GM13977 (cell line): ENCODE measurements around the gene CNTNAP2.

Experiments
- DNase-seq: peaks from one replicate; pipeline ENCODE4 v3.0.0; 2012; ENCODE audit warnings: low spot score
- CTCF ChIP-seq: IDR thresholded peaks from 2 replicates; pipeline ENCODE4 v1.5.1; 2012; ENCODE audit warnings: mild to moderate bottlenecking, control low read depth; ENCODE audit not compliant: insufficient read depth; ENCODE audit errors: extremely low read depth, missing control alignments
- in situ Hi-C: fragments of 300-500 bp; cut with MboI; formaldehyde crosslinking; loops from one replicate; pipeline ENCODE4 v1.12.0; 2022; ENCODE audit warnings: low sequenced_read_pairs, low pct_unique_long_range_greater_than_20kb, mixed read lengths, inconsistent platforms; ENCODE audit not compliant: unreplicated experiment

CNTNAP2 gene

GRCh38 chr7:148397056-148397455, 2280.5 kb downstream of the CNTNAP2 start:
- no peak for TF ChIP-seq CTCF
- no peak for DNase-seq
- in situ Hi-C loops, result no loop called here

- no peak for TF ChIP-seq CTCF
- no peak for DNase-seq
- in situ Hi-C loops, result no loop called here
Measured at GRCh38 chr7:148397551-148397950, 2280.9 kb downstream of the CNTNAP2 start.

- TF ChIP-seq CTCF, result no peak
- DNase-seq, result no peak
- in situ Hi-C loops, result no loop called here
Measured at GRCh38 chr7:148397985-148398384, 2281.4 kb downstream of the CNTNAP2 start.

GRCh38 chr7:148398844-148399365, 2282.3 kb downstream of the CNTNAP2 start:
- in situ Hi-C loops, result no loop called here
- no peak for TF ChIP-seq CTCF
- peak; percentile 41 for DNase-seq

- in situ Hi-C loops, result no loop called here
- DNase-seq, result no peak
- no peak for TF ChIP-seq CTCF
Measured at GRCh38 chr7:148400101-148400500, 2283.5 kb downstream of the CNTNAP2 start.

GRCh38 chr7:148402159-148402558, 2285.6 kb downstream of the CNTNAP2 start:
- no peak for DNase-seq
- in situ Hi-C loops, result no loop called here
- TF ChIP-seq CTCF, result no peak
